ENCODE measurements around the gene PDE2A.
A peak's percentile ranks its signal among the peaks of the same experiment; 100 is the strongest.

PDE2A gene

DNA sequence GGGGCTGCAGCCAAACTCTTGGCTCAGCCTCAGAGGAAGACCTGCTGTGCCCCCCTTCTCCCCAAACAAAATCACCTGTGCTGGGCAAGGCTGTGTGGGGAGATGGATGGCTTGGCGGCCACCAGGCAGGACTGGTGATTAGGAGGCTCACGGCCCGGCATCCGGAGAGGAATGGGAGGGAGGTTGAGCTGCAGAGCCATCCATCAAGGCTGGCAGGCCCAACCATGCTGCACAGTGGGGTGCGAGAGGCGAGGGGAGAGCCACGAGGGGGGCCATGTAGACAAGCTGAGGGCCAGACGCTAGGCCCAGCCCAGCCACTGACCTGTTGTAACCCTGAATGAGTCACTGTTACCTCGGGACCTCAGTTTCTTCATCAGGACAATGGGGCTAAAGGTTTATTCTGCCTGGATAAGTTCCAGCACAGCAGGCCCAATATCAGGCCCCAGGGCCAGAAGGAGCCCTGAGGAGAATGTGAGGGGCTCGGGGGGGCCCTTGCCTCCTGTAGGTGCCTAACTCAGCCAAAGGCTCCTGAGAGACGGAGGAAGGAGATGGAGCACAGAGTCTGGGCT lies 18.2 kb downstream of the PDE2A start:
- DNase-seq: no peak

DNA sequence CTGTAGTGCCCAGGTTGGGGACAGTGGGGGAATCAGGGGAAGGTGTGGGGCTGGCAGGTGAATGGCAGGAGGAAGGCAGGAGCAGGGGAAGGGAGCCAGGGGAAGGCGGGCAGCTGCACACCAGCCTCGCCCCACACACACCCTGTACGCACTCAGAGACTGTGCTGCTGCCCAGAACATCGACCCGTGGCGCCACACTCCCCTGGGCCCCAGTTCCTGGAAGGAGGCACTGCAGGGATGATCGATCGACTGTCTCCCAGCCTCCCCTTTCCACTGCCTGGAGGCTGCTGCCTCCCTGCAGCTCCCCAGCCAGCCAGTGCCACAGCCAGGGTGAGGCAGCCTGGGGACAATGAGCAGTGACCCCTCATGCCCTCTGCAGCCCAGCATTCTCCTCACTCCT lies 19.2 kb downstream of the PDE2A start:
- DNase-seq: no peak

- peak; percentile 55 to 64 (median 61) for DNase-seq
Measured at GRCh38 chr11:72653649-72654048, 20.6 kb downstream of the PDE2A start.

GRCh38 chr11:72652873-72653630 lies 21.2 kb downstream of the PDE2A start:
- no peak for DNase-seq

DNA sequence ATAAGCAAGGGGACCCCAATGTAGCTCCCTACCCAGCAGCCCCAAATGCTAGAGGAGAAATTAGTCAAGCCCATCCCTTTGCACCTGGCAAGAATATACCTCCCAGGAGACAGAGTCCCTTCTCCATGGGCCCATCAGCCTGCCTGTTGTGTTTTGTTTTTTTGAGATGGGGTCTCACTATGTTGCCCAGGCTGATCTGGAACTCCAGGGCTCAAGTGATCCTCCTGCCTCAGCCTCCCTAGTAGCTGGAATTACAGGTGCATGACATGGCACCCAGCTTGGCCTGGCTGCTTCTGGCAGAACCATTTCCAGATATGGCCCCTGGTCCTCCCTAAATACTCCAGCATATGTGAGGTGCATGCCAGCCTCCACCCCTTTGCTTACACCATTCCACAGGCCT lies 22.1 kb downstream of the PDE2A start:
- DNase-seq: no peak

GRCh38 chr11:72649215-72649976 lies 24.8 kb downstream of the PDE2A start:
- DNase-seq: no peak

GRCh38 chr11:72648384-72649136 lies 25.7 kb downstream of the PDE2A start:
- DNase-seq: no peak

DNA sequence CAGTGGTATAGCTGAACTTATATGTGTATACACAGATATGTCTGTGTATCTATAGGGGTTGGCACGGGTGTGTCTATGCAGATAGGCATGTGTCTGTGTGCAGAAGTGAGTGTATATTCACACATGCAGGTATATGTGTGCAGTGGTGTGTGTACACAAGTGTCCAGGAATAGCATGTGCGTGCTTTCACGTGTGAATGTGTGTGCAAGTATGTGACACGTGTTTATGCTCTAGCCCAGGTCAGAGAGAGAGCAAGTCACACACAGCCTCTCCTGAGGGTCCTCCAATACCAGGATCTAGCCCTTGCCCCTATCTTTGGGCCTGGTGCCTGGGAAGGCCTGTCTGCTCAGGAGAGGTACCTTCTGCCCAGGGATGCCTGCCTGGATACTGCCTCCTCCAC lies 26.3 kb downstream of the PDE2A start:
- no peak for DNase-seq

DNA sequence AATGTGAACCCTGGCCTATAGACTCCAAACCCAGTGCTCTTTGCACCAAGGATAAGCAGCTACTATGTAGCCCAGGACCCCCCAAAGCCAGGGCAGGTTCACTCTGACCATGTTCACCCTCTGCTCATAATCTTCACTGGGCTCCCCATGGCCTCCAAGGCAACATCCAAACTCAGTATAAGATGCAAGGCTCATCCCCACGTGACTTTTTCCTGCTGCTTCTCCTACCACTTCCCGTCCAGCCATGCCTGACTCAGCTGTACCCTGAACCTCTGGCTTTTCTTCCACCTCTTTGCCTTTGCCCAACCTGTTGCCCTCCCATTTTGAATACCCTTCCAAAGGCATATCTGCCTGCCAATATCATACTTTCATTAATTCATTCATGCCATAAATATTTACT lies 27.8 kb downstream of the PDE2A start:
- DNase-seq: peak in 2 of 3 donors; percentile 20 to 34

DNA sequence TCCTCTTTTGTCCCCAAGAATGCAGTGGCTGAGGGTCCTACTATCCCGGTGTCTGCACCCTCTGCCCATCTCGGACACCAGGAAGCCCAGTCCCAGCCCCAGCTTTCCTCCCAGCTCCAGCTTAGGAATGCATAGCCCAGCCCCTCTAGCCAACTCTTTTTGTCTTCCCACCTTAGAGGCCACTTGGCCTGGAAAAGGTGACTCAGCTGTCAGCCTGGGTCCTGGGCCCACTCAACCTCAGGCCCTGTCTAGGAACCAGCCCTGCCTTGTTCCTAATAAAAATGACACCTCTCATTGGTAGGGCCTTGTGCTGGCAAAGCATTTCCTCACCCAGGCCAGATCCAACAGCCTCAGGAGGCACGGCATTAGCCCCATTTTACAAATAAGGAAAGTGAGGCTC lies 28.2 kb downstream of the PDE2A start:
- no peak for DNase-seq

DNA sequence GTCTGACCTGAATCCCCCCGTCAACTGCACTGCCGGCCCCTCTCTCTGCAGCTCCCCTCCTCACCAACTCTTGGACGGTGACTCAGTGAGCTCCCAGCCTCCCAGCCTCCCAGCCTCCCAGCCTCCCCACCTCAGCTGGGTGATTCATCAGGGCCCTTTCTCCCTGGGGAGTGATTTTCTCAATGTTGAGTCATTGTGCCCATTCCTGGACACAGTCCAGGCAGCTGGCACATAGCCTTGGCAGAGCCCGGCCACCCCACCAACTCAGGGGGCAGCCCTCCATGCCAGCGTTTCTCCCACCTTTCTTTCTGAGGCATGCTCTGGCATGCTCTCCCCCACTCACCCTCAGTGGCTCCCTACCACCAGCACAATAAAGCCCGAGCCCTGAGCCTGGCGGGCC lies 30.7 kb downstream of the PDE2A start:
- DNase-seq: peak; percentile 83 to 86 (median 83)

GRCh38 chr11:72642884-72643522 lies 31.2 kb downstream of the PDE2A start:
- DNase-seq: peak; percentile 47 to 83 (median 71)

- peak; percentile 28 to 74 (median 54) for DNase-seq
Measured at GRCh38 chr11:72642043-72642883, 32.0 kb downstream of the PDE2A start.

DNA sequence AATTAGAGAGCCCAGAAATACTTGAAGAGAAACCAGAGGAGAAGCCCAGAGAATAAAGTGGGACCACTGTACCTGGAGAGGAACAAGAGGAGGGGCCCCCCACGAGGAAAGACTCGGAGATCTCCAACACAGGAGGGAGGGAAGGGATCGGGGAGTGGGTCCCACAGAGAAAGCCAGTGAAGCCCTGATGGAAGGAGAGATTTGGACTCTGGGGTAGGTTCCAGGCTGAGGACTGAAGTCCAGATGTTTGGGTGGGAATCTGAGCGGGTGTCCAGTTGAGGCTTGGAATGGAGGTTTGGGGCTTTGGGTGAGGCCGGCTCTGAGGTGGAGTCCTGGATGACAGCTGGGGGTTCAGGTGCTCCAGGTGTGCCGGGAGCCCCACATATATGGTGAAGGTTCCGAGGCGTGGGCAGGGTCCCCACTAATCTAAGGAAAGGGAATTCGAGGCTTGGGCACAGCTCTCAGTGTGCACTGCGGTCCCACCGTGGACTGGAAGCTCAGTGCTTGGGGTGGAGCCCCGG lies 32.6 kb downstream of the PDE2A start:
- no peak for DNase-seq

DNA sequence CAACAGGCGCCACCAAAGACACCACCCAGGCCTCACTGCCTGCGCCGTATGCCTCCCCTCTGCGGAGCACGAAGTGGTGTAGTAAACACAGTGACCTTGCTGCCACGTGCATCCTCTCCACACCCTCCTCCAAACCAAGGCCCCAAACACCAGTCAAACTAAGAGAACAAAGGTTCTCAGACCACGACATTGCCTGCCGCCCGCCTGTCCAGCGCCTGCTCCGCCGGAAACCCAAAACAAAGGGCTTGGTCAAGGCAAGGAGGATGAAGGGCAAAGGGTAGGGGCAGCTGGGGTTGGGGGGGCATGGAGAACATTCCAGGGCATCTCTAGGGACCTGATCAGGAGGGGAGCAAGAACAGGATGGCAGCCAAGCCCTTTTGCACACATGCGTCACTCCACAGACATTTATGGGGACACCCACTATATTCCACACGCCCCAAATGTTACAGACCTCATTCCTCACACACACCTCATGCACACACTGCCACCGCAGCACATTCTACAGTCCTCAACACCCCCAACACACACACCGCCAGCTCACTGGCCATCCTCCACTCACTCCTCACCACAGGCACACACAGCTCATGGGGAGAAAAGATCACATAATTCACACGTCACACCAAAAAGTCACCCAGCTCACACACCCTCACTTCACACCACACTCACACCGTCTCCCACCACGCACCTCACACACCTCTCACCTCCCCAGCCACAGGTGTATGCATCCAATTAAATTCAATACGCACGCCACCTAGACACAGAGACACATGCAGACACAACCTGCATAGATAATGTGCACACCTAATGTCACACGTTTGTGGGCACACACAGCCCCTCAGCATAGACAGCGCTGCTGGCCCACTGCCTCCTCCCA lies 34.5 kb downstream of the PDE2A start:
- no peak for DNase-seq

- DNase-seq: no peak
Measured at GRCh38 chr11:72637926-72638325, 36.3 kb downstream of the PDE2A start.

GRCh38 chr11:72637198-72637597 lies 37.0 kb downstream of the PDE2A start:
- no peak for DNase-seq

- DNase-seq: no peak
Measured at GRCh38 chr11:72636376-72636775, 37.8 kb downstream of the PDE2A start.

GRCh38 chr11:72635933-72636332 lies 38.3 kb downstream of the PDE2A start:
- DNase-seq: no peak

DNA sequence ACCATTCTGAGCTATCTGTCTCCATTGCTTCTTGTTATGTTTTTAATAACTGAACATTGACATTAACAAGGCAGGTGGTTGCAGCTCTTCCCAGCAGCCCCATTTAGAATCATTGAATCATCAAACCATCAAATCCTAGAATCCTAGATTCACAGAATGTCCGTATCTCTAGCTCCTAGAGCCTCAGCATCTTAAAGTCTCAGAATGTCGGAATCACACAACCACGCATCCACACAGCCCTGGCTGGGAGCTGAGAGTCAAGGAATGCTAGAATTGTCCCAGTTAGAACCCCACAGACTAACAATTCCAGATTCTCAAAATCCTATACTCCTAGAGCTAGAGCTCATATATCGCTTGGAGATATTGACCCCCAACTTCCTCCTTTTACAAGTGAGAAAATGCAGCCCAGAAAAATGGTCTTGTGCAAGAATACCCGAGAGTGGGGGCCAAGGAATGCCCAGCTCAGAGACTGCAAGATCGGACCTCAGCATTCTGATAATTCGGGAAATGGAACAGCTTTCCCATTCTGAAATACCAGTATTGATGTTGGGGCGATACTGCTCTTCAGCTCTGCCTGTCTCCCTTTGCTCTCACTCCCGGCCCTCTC lies 38.8 kb downstream of the PDE2A start:
- DNase-seq: peak; percentile 38 to 60 (median 49)
